WTC11 (cell line): ENCODE results near the gene TCF3.

Source experiments
- KAT7 ChIP-seq: sonication (generic); formaldehyde crosslinking; IDR thresholded peaks from 2 replicates; pipeline ENCODE4 v1.8.1; 2023; ENCODE audit warnings: missing genetic modification reagents, mild to moderate bottlenecking, borderline replicate concordance
- NR3C1 ChIP-seq: sonication (generic); formaldehyde crosslinking; conservative IDR thresholded peaks from 2 replicates; pipeline ENCODE4 v1.8.1; 2023; ENCODE audit warnings: low read depth, mild to moderate bottlenecking, missing genetic modification reagents
- ZNF416 ChIP-seq: fragments of 250-450 bp; sonication (Bioruptor Pico); IDR thresholded peaks from 2 replicates; pipeline ENCODE4 v1.9.0; 2021; ENCODE audit warnings: mild to moderate bottlenecking, inconsistent platforms
- TF ChIP-seq, protein P1 (sequence below): sonication (generic); formaldehyde crosslinking; IDR thresholded peaks from 2 replicates; pipeline ENCODE4 v1.8.0; 2022; ENCODE audit warnings: missing genetic modification reagents
- TF ChIP-seq, protein P2 (sequence below): sonication (generic); formaldehyde crosslinking; IDR thresholded peaks from 2 replicates; pipeline ENCODE4 v1.8.1; 2022; ENCODE audit warnings: low read depth, missing genetic modification reagents, borderline replicate concordance

DNA sequence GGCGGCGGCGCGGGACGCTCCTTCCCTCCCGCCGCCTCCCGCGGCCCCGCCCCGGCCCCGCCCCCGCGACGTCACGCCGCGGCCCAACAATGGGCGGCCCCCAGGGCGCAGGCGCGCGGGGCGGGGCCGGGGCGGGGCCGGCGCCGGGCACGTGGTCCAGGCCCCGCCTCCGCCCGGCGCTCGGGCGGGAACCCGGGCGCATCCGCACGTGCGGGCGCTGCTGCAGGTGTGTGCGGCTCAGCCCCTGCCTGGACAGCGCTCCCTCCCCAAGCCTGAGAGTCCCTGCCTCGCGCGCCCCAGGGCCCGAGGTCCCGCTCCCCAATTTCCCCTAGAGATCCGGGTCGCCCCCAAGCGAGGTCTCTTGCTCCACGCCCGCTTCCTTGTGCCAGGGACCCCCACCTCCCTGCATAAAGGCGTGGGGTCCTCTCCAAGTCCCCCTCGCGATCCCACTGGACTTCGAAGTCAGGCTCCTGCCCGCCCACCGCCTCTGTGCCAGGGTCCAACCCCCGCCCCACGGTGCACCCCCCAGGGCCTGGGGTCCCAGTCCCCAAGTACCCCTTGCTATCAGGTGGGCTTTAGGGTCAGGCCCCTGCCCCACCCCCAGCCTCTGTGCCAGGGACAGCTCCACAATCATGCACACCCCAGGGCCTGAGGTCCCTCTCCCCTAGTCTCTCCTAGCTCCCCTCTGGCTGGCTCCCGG lies 83.9 kb downstream of the TCF3 start, which contains the start of gene MEX3D:
- TF ChIP-seq NR3C1 (CRISPR knock-in tag) (no peak), KAT7 (CRISPR knock-in tag) (0 out of 2 replicates have a peak, but pooled peaks have one; percentile 74), ZNF416 (CRISPR knock-in tag) (no peak)
- TF ChIP-seq, protein P1, sequence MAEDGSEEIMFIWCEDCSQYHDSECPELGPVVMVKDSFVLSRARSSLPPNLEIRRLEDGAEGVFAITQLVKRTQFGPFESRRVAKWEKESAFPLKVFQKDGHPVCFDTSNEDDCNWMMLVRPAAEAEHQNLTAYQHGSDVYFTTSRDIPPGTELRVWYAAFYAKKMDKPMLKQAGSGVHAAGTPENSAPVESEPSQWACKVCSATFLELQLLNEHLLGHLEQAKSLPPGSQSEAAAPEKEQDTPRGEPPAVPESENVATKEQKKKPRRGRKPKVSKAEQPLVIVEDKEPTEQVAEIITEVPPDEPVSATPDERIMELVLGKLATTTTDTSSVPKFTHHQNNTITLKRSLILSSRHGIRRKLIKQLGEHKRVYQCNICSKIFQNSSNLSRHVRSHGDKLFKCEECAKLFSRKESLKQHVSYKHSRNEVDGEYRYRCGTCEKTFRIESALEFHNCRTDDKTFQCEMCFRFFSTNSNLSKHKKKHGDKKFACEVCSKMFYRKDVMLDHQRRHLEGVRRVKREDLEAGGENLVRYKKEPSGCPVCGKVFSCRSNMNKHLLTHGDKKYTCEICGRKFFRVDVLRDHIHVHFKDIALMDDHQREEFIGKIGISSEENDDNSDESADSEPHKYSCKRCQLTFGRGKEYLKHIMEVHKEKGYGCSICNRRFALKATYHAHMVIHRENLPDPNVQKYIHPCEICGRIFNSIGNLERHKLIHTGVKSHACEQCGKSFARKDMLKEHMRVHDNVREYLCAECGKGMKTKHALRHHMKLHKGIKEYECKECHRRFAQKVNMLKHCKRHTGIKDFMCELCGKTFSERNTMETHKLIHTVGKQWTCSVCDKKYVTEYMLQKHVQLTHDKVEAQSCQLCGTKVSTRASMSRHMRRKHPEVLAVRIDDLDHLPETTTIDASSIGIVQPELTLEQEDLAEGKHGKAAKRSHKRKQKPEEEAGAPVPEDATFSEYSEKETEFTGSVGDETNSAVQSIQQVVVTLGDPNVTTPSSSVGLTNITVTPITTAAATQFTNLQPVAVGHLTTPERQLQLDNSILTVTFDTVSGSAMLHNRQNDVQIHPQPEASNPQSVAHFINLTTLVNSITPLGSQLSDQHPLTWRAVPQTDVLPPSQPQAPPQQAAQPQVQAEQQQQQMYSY (CRISPR knock-in tag): peak; percentile 57; the same call in 1 of the 2 replicates
- TF ChIP-seq, protein P2, sequence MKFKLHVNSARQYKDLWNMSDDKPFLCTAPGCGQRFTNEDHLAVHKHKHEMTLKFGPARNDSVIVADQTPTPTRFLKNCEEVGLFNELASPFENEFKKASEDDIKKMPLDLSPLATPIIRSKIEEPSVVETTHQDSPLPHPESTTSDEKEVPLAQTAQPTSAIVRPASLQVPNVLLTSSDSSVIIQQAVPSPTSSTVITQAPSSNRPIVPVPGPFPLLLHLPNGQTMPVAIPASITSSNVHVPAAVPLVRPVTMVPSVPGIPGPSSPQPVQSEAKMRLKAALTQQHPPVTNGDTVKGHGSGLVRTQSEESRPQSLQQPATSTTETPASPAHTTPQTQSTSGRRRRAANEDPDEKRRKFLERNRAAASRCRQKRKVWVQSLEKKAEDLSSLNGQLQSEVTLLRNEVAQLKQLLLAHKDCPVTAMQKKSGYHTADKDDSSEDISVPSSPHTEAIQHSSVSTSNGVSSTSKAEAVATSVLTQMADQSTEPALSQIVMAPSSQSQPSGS (CRISPR knock-in tag): 0 out of 2 replicates have a peak, but pooled peaks have one; percentile 68
